ENCODE measurements around the gene FIS1.
A peak's percentile ranks its signal among the peaks of the same experiment; 100 is the strongest.
"Not testable (repeated sequence)": the region's sequence is repeated elsewhere in the genome, so short reads cannot be mapped to it uniquely, and the experiment has no call there.

FIS1 gene

GRCh38 chr7:101244375-101245146 lies at the start of gene FIS1:
TSS of gene FIS1 (minus strand) at chr7:101245081. CDS start at chr7:101245004, 77 bp downstream.
- H4K20me1 ChIP-seq (ENCODE audit: insufficient read depth): no peaks in the 10 kb centered on the region

GRCh38 chr7:101294039-101294831 lies 49.4 kb upstream of the FIS1 start:
- Histone ChIP-seq H3K4me3 (IDR thresholded peaks at IDR 0.05; ENCODE audit: insufficient read depth, low read depth, low read length) (no peak overlapping the region), H3K36me3 (ENCODE audit: insufficient read depth) (no peaks in the 10 kb centered on the region), H3K9ac (no peak overlapping the region), H3K27me3 (ENCODE audit: insufficient read depth, low read depth) (peaks cover 77% of the 10 kb centered on the region), H3K79me2 (ENCODE audit: insufficient read depth, low read depth) (no peaks in the 10 kb centered on the region), H3K27ac (no peak overlapping the region), H2AFZ (ENCODE audit: low read depth) (no peak overlapping the region), H3K4me1 (ENCODE audit: low read depth, poor library complexity, severe bottlenecking) (no peaks in the 10 kb centered on the region), H3K4me2 (no peak overlapping the region), H4K20me1 (ENCODE audit: insufficient read depth) (no peaks in the 10 kb centered on the region)
- no peak for TF ChIP-seq CTCF (conservative IDR thresholded peaks at IDR 0.05; ENCODE audit: low read depth, low read length)

More at GRCh38 chr7:101244375-101245146, at the start of gene FIS1:
- H3K9ac ChIP-seq: peak within 1 kb of the TSS; percentile 93
- peaks cover 23% of the 10 kb centered on the region for H3K79me2 ChIP-seq (ENCODE audit: insufficient read depth, low read depth)
- H3K4me3 ChIP-seq (IDR thresholded peaks at IDR 0.05; ENCODE audit: insufficient read depth, low read depth, low read length): peak within 1 kb of the TSS; percentile 75
- peaks cover 19% of the 10 kb centered on the region for H3K4me1 ChIP-seq (ENCODE audit: low read depth, poor library complexity, severe bottlenecking)
- no peaks in the 10 kb centered on the region for H3K36me3 ChIP-seq (ENCODE audit: insufficient read depth)
- H3K27ac ChIP-seq: peak within 1 kb of the TSS; percentile 89
- peak within 1 kb of the TSS; percentile 68 for H2AFZ ChIP-seq (ENCODE audit: low read depth)
- H3K4me2 ChIP-seq: peak within 1 kb of the TSS; percentile 93
- TF ChIP-seq CTCF (conservative IDR thresholded peaks at IDR 0.05; ENCODE audit: low read depth, low read length): peak; percentile 91
- no peaks in the 10 kb centered on the region for H3K27me3 ChIP-seq (ENCODE audit: insufficient read depth, low read depth)

GRCh38 chr7:101293069-101294021 lies 48.5 kb upstream of the FIS1 start:
- H3K9ac ChIP-seq: not testable (repeated sequence)

GRCh38 chr7:101292566-101292965 lies 47.7 kb upstream of the FIS1 start:
- H4K20me1 ChIP-seq (ENCODE audit: insufficient read depth); H3K79me2 ChIP-seq (ENCODE audit: insufficient read depth, low read depth): not testable (repeated sequence)

More at GRCh38 chr7:101293069-101294021, 48.5 kb upstream of the FIS1 start:
- not testable (repeated sequence) for H3K36me3 ChIP-seq (ENCODE audit: insufficient read depth); H3K79me2 ChIP-seq (ENCODE audit: insufficient read depth, low read depth); H2AFZ ChIP-seq (ENCODE audit: low read depth); H3K4me3 ChIP-seq (IDR thresholded peaks at IDR 0.05; ENCODE audit: insufficient read depth, low read depth, low read length); H3K4me2 ChIP-seq; H3K27ac ChIP-seq; H4K20me1 ChIP-seq (ENCODE audit: insufficient read depth); H3K4me1 ChIP-seq (ENCODE audit: low read depth, poor library complexity, severe bottlenecking)
- peaks cover 76% of the 10 kb centered on the region for H3K27me3 ChIP-seq (ENCODE audit: insufficient read depth, low read depth)

More at GRCh38 chr7:101292566-101292965, 47.7 kb upstream of the FIS1 start:
- H3K4me2 ChIP-seq; H3K36me3 ChIP-seq (ENCODE audit: insufficient read depth); H2AFZ ChIP-seq (ENCODE audit: low read depth); H3K4me1 ChIP-seq (ENCODE audit: low read depth, poor library complexity, severe bottlenecking); H3K27ac ChIP-seq; H3K9ac ChIP-seq; H3K4me3 ChIP-seq (IDR thresholded peaks at IDR 0.05; ENCODE audit: insufficient read depth, low read depth, low read length): not testable (repeated sequence)
- H3K27me3 ChIP-seq (ENCODE audit: insufficient read depth, low read depth): peaks cover 76% of the 10 kb centered on the region
